ENCODE data around the gene COL27A1. TPM values are rescaled to one million over a fixed set of nuclear protein-coding genes. Genes with fewer than 3 reads are reported as not detected.

Gene COL27A1
- total RNA-seq: 1 to 10 TPM; 1.4 to 2.8 (median 1.7) TPM

GRCh38 chr9:114155263-114155994, at the start of gene COL27A1:
COL27A1 (plus strand) TSS chr9:114155537; CDS start chr9:114155951, 414 bp downstream.
- peaks cover 51% of the 10 kb centered on the region for H3K27me3 Mint-ChIP-seq (ENCODE audit: low read depth)
- ATAC-seq: peak; percentile 86 to 89
- peaks cover 19% of the 10 kb centered on the region for H3K4me1 Mint-ChIP-seq (ENCODE audit: low read depth)
- no peaks in the 10 kb centered on the region for H3K9me3 Mint-ChIP-seq
- DNase-seq: peak; percentile 76
- H3K36me3 Mint-ChIP-seq (ENCODE audit: insufficient read depth): no peaks in the 10 kb centered on the region
- H3K4me3 Mint-ChIP-seq: peak within 1 kb of the TSS; percentile 84

GRCh38 chr9:114107286-114108001, 47.9 kb upstream of the COL27A1 start:
- Mint-ChIP-seq H3K27me3 (ENCODE audit: low read depth) (peaks cover 3% of the 10 kb centered on the region), H3K4me3 (no peak overlapping the region)
- no peak for DNase-seq

GRCh38 chr9:114108016-114108833, 47.1 kb upstream of the COL27A1 start:
- Mint-ChIP-seq H3K4me1 (ENCODE audit: low read depth) (no peaks in the 10 kb centered on the region), H3K36me3 (ENCODE audit: insufficient read depth) (no peaks in the 10 kb centered on the region), H3K27me3 (ENCODE audit: low read depth) (peaks cover 7% of the 10 kb centered on the region), H3K9me3 (no peaks in the 10 kb centered on the region), H3K4me3 (no peak overlapping the region)
- ATAC-seq: peak; percentile 81 to 82
- DNase-seq: peak; percentile 36

More at GRCh38 chr9:114107286-114108001, 47.9 kb upstream of the COL27A1 start:
- H3K9me3 Mint-ChIP-seq: no peaks in the 10 kb centered on the region
- ATAC-seq: peak; percentile 14 to 18
- no peaks in the 10 kb centered on the region for H3K4me1 Mint-ChIP-seq (ENCODE audit: low read depth)
- H3K36me3 Mint-ChIP-seq (ENCODE audit: insufficient read depth): no peaks in the 10 kb centered on the region

GRCh38 chr9:114109124-114109523, 46.2 kb upstream of the COL27A1 start:
- Mint-ChIP-seq H3K27me3 (ENCODE audit: low read depth) (peaks cover 10% of the 10 kb centered on the region), H3K9me3 (no peaks in the 10 kb centered on the region), H3K4me1 (ENCODE audit: low read depth) (no peaks in the 10 kb centered on the region), H3K4me3 (no peak overlapping the region), H3K36me3 (ENCODE audit: insufficient read depth) (no peaks in the 10 kb centered on the region)
- ATAC-seq: no peak
- no peak for DNase-seq

GRCh38 chr9:114110180-114110579, 45.2 kb upstream of the COL27A1 start:
- Mint-ChIP-seq H3K27me3 (ENCODE audit: low read depth) (peaks cover 12% of the 10 kb centered on the region), H3K36me3 (ENCODE audit: insufficient read depth) (no peaks in the 10 kb centered on the region), H3K9me3 (no peaks in the 10 kb centered on the region), H3K4me1 (ENCODE audit: low read depth) (no peaks in the 10 kb centered on the region), H3K4me3 (no peak overlapping the region)
- no peak for DNase-seq
- ATAC-seq: no peak

- Mint-ChIP-seq H3K36me3 (ENCODE audit: insufficient read depth) (no peaks in the 10 kb centered on the region), H3K4me3 (no peak overlapping the region)
Observed at GRCh38 chr9:114112325-114112724, 43.0 kb upstream of the COL27A1 start.

GRCh38 chr9:114112778-114113584, 42.4 kb upstream of the COL27A1 start:
- Mint-ChIP-seq H3K27me3 (ENCODE audit: low read depth) (peaks cover 24% of the 10 kb centered on the region), H3K36me3 (ENCODE audit: insufficient read depth) (no peaks in the 10 kb centered on the region), H3K9me3 (no peaks in the 10 kb centered on the region), H3K4me3 (no peak overlapping the region), H3K4me1 (ENCODE audit: low read depth) (no peaks in the 10 kb centered on the region)
- ATAC-seq: no peak
- no peak for DNase-seq

More at GRCh38 chr9:114112325-114112724, 43.0 kb upstream of the COL27A1 start:
- Mint-ChIP-seq H3K9me3 (no peaks in the 10 kb centered on the region), H3K4me1 (ENCODE audit: low read depth) (no peaks in the 10 kb centered on the region), H3K27me3 (ENCODE audit: low read depth) (peaks cover 18% of the 10 kb centered on the region)
- no peak for ATAC-seq
- no peak for DNase-seq

- no peak overlapping the region for H3K4me3 Mint-ChIP-seq
- H3K9me3 Mint-ChIP-seq: no peaks in the 10 kb centered on the region
- DNase-seq (no peak), ATAC-seq (no peak)
- peaks cover 24% of the 10 kb centered on the region for H3K27me3 Mint-ChIP-seq (ENCODE audit: low read depth)
- H3K36me3 Mint-ChIP-seq (ENCODE audit: insufficient read depth): no peaks in the 10 kb centered on the region
- H3K4me1 Mint-ChIP-seq (ENCODE audit: low read depth): no peaks in the 10 kb centered on the region
Observed at GRCh38 chr9:114114364-114114763, 41.0 kb upstream of the COL27A1 start.

- no peaks in the 10 kb centered on the region for H3K9me3 Mint-ChIP-seq
- ATAC-seq: no peak
- peaks cover 24% of the 10 kb centered on the region for H3K27me3 Mint-ChIP-seq (ENCODE audit: low read depth)
- no peak overlapping the region for H3K4me3 Mint-ChIP-seq
- H3K36me3 Mint-ChIP-seq (ENCODE audit: insufficient read depth): no peaks in the 10 kb centered on the region
- no peak for DNase-seq
- H3K4me1 Mint-ChIP-seq (ENCODE audit: low read depth): no peaks in the 10 kb centered on the region
Observed at GRCh38 chr9:114115654-114116125, 39.6 kb upstream of the COL27A1 start.

GRCh38 chr9:114116126-114116747, 39.1 kb upstream of the COL27A1 start:
- ATAC-seq: no peak
- H3K4me3 Mint-ChIP-seq: no peak overlapping the region

GRCh38 chr9:114117614-114117995, 37.7 kb upstream of the COL27A1 start:
- Mint-ChIP-seq H3K36me3 (ENCODE audit: insufficient read depth) (no peaks in the 10 kb centered on the region), H3K27me3 (ENCODE audit: low read depth) (peaks cover 22% of the 10 kb centered on the region), H3K4me3 (no peak overlapping the region), H3K4me1 (ENCODE audit: low read depth) (no peaks in the 10 kb centered on the region), H3K9me3 (no peaks in the 10 kb centered on the region)
- ATAC-seq: no peak
- DNase-seq: no peak

More at GRCh38 chr9:114116126-114116747, 39.1 kb upstream of the COL27A1 start:
- no peak for DNase-seq
- H3K9me3 Mint-ChIP-seq: no peaks in the 10 kb centered on the region
- H3K4me1 Mint-ChIP-seq (ENCODE audit: low read depth): no peaks in the 10 kb centered on the region
- H3K27me3 Mint-ChIP-seq (ENCODE audit: low read depth): peaks cover 24% of the 10 kb centered on the region
- no peaks in the 10 kb centered on the region for H3K36me3 Mint-ChIP-seq (ENCODE audit: insufficient read depth)

- H3K27me3 Mint-ChIP-seq (ENCODE audit: low read depth): peaks cover 18% of the 10 kb centered on the region
- ATAC-seq (no peak), DNase-seq (no peak)
- no peak overlapping the region for H3K4me3 Mint-ChIP-seq
- H3K9me3 Mint-ChIP-seq: no peaks in the 10 kb centered on the region
- no peaks in the 10 kb centered on the region for H3K36me3 Mint-ChIP-seq (ENCODE audit: insufficient read depth)
- H3K4me1 Mint-ChIP-seq (ENCODE audit: low read depth): no peaks in the 10 kb centered on the region
Observed at GRCh38 chr9:114117996-114118830, 37.1 kb upstream of the COL27A1 start.

All from activated T-cell treated with anti-CD3 and anti-CD28 coated beads, Interleukin-2, amount 50 U/mL, for 4 hours (primary cell).